Measurements from ENCODE around the gene C1orf105. TPM values are rescaled to one million over a fixed set of nuclear protein-coding genes. Genes with fewer than 3 reads are reported as not detected.
A peak's percentile ranks its signal among the peaks of the same experiment; 100 is the strongest.

C1orf105 gene
- total RNA-seq, 1 experiment from 2014 or later = not detected

DNA sequence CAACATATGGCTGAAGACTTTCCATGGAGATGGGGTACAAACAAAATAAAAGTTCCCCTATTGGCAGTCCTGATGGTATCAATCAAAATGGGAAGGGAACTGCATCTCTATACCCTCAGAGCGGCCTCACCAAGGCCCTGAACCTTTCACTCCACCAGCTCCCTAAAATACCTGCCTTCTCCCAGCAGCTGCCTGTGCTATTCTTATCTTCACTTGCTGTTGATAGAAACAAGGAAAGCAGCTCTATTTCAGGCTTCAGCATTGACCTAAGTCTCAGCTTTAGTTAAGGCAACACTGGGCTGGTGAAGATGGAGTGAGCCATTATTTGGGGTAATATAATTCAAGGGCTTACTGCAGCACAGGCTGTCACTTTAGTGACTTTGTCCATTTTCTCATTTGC, 45.1 kb downstream of the C1orf105 start:
- H3K27me3 Mint-ChIP-seq (ENCODE audit: unreplicated experiment) = no peaks in the 10 kb centered on the region
- no peak for DNase-seq
- intact Hi-C loops (cut with micrococcal nuclease; ENCODE audit: unreplicated experiment) = no loop called here
- no TSS peak for BruUV-seq (replicated peaks)
- peaks cover 25% of the 10 kb centered on the region for H3K4me1 Mint-ChIP-seq (ENCODE audit: low read depth, unreplicated experiment)
- CTCF ChIA-PET = interaction anchor here (0.6 kb wide), 1 partner anchor 578 kb away, joined by 3 read pairs; no protein-coding TSS in a partner anchor
- TF ChIP-seq, protein P1, sequence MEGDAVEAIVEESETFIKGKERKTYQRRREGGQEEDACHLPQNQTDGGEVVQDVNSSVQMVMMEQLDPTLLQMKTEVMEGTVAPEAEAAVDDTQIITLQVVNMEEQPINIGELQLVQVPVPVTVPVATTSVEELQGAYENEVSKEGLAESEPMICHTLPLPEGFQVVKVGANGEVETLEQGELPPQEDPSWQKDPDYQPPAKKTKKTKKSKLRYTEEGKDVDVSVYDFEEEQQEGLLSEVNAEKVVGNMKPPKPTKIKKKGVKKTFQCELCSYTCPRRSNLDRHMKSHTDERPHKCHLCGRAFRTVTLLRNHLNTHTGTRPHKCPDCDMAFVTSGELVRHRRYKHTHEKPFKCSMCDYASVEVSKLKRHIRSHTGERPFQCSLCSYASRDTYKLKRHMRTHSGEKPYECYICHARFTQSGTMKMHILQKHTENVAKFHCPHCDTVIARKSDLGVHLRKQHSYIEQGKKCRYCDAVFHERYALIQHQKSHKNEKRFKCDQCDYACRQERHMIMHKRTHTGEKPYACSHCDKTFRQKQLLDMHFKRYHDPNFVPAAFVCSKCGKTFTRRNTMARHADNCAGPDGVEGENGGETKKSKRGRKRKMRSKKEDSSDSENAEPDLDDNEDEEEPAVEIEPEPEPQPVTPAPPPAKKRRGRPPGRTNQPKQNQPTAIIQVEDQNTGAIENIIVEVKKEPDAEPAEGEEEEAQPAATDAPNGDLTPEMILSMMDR (IDR thresholded peaks at IDR 0.05; ENCODE audit: unreplicated experiment) = no peak
- no peaks in the 10 kb centered on the region for H3K36me3 Mint-ChIP-seq (ENCODE audit: insufficient read depth, unreplicated experiment)
- H3K27ac Mint-ChIP-seq (ENCODE audit: unreplicated experiment) = no peak overlapping the region
- no peaks in the 10 kb centered on the region for H3K9me3 Mint-ChIP-seq (ENCODE audit: low read depth, unreplicated experiment)
- no peak overlapping the region for H3K4me3 Mint-ChIP-seq (ENCODE audit: low read depth, unreplicated experiment)

GRCh38 chr1:172466795-172467407, 46.4 kb downstream of the C1orf105 start:
- TF ChIP-seq, protein P1 (IDR thresholded peaks at IDR 0.05; ENCODE audit: unreplicated experiment) = no peak
- peaks cover 25% of the 10 kb centered on the region for H3K4me1 Mint-ChIP-seq (ENCODE audit: low read depth, unreplicated experiment)
- H3K27ac Mint-ChIP-seq (ENCODE audit: unreplicated experiment) = no peak overlapping the region
- no peaks in the 10 kb centered on the region for H3K36me3 Mint-ChIP-seq (ENCODE audit: insufficient read depth, unreplicated experiment)
- no TSS peak for BruUV-seq (replicated peaks)
- no peak overlapping the region for H3K4me3 Mint-ChIP-seq (ENCODE audit: low read depth, unreplicated experiment)
- CTCF ChIA-PET = interaction anchor here (0.6 to 0.8 kb wide), 2 partner anchors 16 to 21 kb away, joined by 3 to 4 read pairs; no protein-coding TSS in a partner anchor
- H3K27me3 Mint-ChIP-seq (ENCODE audit: unreplicated experiment) = no peaks in the 10 kb centered on the region
- peak; percentile 51 for DNase-seq
- intact Hi-C loops (cut with micrococcal nuclease; ENCODE audit: unreplicated experiment) = no loop called here
- H3K9me3 Mint-ChIP-seq (ENCODE audit: low read depth, unreplicated experiment) = no peaks in the 10 kb centered on the region

DNA sequence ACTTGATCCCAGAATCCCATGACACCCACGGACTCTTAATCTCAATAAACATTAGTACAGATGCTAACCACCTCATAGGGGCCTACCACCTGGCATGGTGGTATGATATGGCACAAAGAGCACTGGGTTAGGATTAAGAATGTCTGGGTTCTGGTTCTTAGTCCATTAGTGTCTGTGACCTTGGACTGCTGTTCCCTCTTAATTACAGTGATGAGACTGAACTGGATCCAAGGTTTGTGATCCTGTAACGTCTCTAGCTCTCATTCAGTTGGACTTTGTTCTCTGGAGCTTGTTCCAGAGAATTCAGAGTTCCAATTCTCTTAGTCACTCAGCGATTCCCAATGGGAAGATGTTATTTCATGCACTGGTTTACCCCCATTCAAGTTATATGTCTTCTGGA, 47.0 kb downstream of the C1orf105 start:
- no peak overlapping the region for H3K4me3 Mint-ChIP-seq (ENCODE audit: low read depth, unreplicated experiment)
- H3K27me3 Mint-ChIP-seq (ENCODE audit: unreplicated experiment) = no peaks in the 10 kb centered on the region
- CTCF ChIA-PET = interaction anchor here (0.8 kb wide), 1 partner anchor 17 kb away, joined by 4 read pairs; no protein-coding TSS in a partner anchor
- intact Hi-C loops (cut with micrococcal nuclease; ENCODE audit: unreplicated experiment) = no loop called here
- H3K9me3 Mint-ChIP-seq (ENCODE audit: low read depth, unreplicated experiment) = no peaks in the 10 kb centered on the region
- BruUV-seq (replicated peaks) = no TSS peak
- no peak overlapping the region for H3K27ac Mint-ChIP-seq (ENCODE audit: unreplicated experiment)
- TF ChIP-seq, protein P1 (IDR thresholded peaks at IDR 0.05; ENCODE audit: unreplicated experiment) = no peak
- H3K4me1 Mint-ChIP-seq (ENCODE audit: low read depth, unreplicated experiment) = peaks cover 30% of the 10 kb centered on the region
- no peak for DNase-seq
- no peaks in the 10 kb centered on the region for H3K36me3 Mint-ChIP-seq (ENCODE audit: insufficient read depth, unreplicated experiment)

- TF ChIP-seq, protein P1 (IDR thresholded peaks at IDR 0.05; ENCODE audit: unreplicated experiment) = no peak
- no peaks in the 10 kb centered on the region for H3K36me3 Mint-ChIP-seq (ENCODE audit: insufficient read depth, unreplicated experiment)
- no peaks in the 10 kb centered on the region for H3K27me3 Mint-ChIP-seq (ENCODE audit: unreplicated experiment)
- no peak for DNase-seq
- no TSS peak for BruUV-seq (replicated peaks)
- intact Hi-C loops (cut with micrococcal nuclease; ENCODE audit: unreplicated experiment) = no loop called here
- CTCF ChIA-PET = interaction anchor here (0.7 kb wide), 1 partner anchor 22 kb away, joined by 7 read pairs; no protein-coding TSS in a partner anchor
- no peak overlapping the region for H3K27ac Mint-ChIP-seq (ENCODE audit: unreplicated experiment)
- H3K4me3 Mint-ChIP-seq (ENCODE audit: low read depth, unreplicated experiment) = no peak overlapping the region
- H3K4me1 Mint-ChIP-seq (ENCODE audit: low read depth, unreplicated experiment) = peaks cover 35% of the 10 kb centered on the region
- no peaks in the 10 kb centered on the region for H3K9me3 Mint-ChIP-seq (ENCODE audit: low read depth, unreplicated experiment)
Measured at GRCh38 chr1:172468296-172468695, 47.8 kb downstream of the C1orf105 start.
